Common myeloid progenitor, CD34-positive (primary cell): ENCODE data around the gene TMEM94.

Source experiments
- CTCF ChIA-PET: fragments of 350-600 bp; sonication (Branson Sonifier 250); formaldehyde crosslinking; loops from one replicate; lab custom pipeline; 2021; ENCODE audit warnings: antibody characterized with exemption; lab: Charles Lee
- POLR2A ChIA-PET: fragments of 350-600 bp; sonication (Branson Sonifier 250); formaldehyde crosslinking; loops from one replicate; lab custom pipeline; 2021; ENCODE audit warnings: antibody characterized with exemption; lab: Charles Lee
- DNase-seq, 3 donors: peaks; one replicate each; pipeline versions ENCODE4 v3.0.0 to v3.0.0-alpha.2; 2013
- H3K27ac ChIP-seq, 2 experiments: 1 replicate in 1 of 2; 2 replicates in 1 of 2; pipeline ENCODE4 v1.7.0; 2013; ENCODE audit warnings: inconsistent platforms in 2 of 2, low read length in 2 of 2, mild to moderate bottlenecking in 2 of 2, low read depth in 1 of 2, moderate library complexity in 1 of 2; ENCODE audit not compliant: severe bottlenecking in 2 of 2, insufficient read depth in 1 of 2, poor library complexity in 1 of 2
- H3K27me3 ChIP-seq, 5 experiments: replicated peaks in 2 of 5; 1 replicate in 3 of 5; 2 replicates in 2 of 5; pipeline versions ENCODE4 v1.6.1 to v1.7.0; 2013; ENCODE audit warnings: low read length in 4 of 5, mild to moderate bottlenecking in 2 of 5, moderate library complexity in 2 of 5, inconsistent platforms in 1 of 5; ENCODE audit not compliant: insufficient read depth in 5 of 5, control insufficient read depth in 4 of 5
- H3K36me3 ChIP-seq, 4 experiments: 1 replicate in 2 of 4; 2 replicates in 2 of 4; pipeline versions ENCODE4 v1.6.1 to v1.7.0; 2013; ENCODE audit warnings: low read length in 3 of 4, control low read depth in 1 of 4, mild to moderate bottlenecking in 1 of 4; ENCODE audit not compliant: control insufficient read depth in 4 of 4, insufficient read depth in 4 of 4
- H3K4me1 ChIP-seq, 4 experiments: 1 replicate in 3 of 4; 2 replicates in 1 of 4; pipeline versions ENCODE4 v1.6.1 to v1.7.1; 2013; ENCODE audit warnings: low read length in 3 of 4, mild to moderate bottlenecking in 3 of 4, control low read depth in 1 of 4, inconsistent platforms in 1 of 4, moderate library complexity in 1 of 4; ENCODE audit not compliant: control insufficient read depth in 4 of 4, insufficient read depth in 4 of 4; ENCODE audit errors: control extremely low read depth in 1 of 4
- H3K4me3 ChIP-seq, 7 experiments: 1 replicate in 4 of 7; 2 replicates in 3 of 7; pipeline versions ENCODE4 v1.5.1 to v1.7.0; 2013; ENCODE audit warnings: mild to moderate bottlenecking in 7 of 7, low read length in 6 of 7, moderate library complexity in 6 of 7, inconsistent platforms in 2 of 7, low read depth in 2 of 7, control low read depth in 1 of 7; ENCODE audit not compliant: insufficient read depth in 4 of 7, control insufficient read depth in 1 of 7; ENCODE audit errors: extremely low read depth in 1 of 7
- H3K9me3 ChIP-seq, 5 experiments: 1 replicate in 4 of 5; 2 replicates in 1 of 5; pipeline versions ENCODE4 v1.6.1 to v1.7.1; 2013; ENCODE audit warnings: low read length in 4 of 5, mild to moderate bottlenecking in 2 of 5, inconsistent platforms in 1 of 5, low read depth in 1 of 5, moderate library complexity in 1 of 5; ENCODE audit not compliant: control insufficient read depth in 4 of 5, insufficient read depth in 2 of 5; ENCODE audit errors: control extremely low read depth in 1 of 5
- WGBS: methylation state at CpG from one replicate; pipeline ENCODE4 v1.1.5; 2013; ENCODE audit not compliant: insufficient coverage; 5-methylcytosine and 5-hydroxymethylcytosine counted together

TMEM94 gene

GRCh38 chr17:75489511-75489955 lies 33.1 kb downstream of the TMEM94 start:
- ChIA-PET POLR2A (no interaction called here), CTCF (interaction anchor here (0.8 to 1.3 kb wide), 2 partner anchors 8 to 10 kb away, joined by 3 read pairs; no protein-coding TSS in a partner anchor)
- no peak for DNase-seq
- H3K4me1 ChIP-seq: peaks cover 4 to 40% (median 29%) of the 10 kb centered on the region in 4 experiments
- H3K4me3 ChIP-seq: no peak overlapping the region
- WGBS: 79% methylated on average over 12 of the region's 14 CpGs
- no peak overlapping the region for H3K27ac ChIP-seq
- H3K27me3 ChIP-seq: no peaks in the 10 kb centered on the region
- H3K36me3 ChIP-seq: peaks cover 0 to 48% (median 39%) of the 10 kb centered on the region in 4 experiments
- H3K9me3 ChIP-seq: no peaks in the 10 kb centered on the region

- no peak overlapping the region for H3K4me3 ChIP-seq
- DNase-seq: no peak
- H3K9me3 ChIP-seq: no peaks in the 10 kb centered on the region
- CTCF ChIA-PET: interaction anchor here (0.6 to 1.3 kb wide), 4 partner anchors 9 to 303 kb away, joined by 3 read pairs; no protein-coding TSS in a partner anchor
- no peak overlapping the region for H3K27ac ChIP-seq
- no peaks in the 10 kb centered on the region for H3K27me3 ChIP-seq
- 97% methylated on average over 14 of the region's 14 CpGs for WGBS
- H3K4me1 ChIP-seq: peaks cover 4 to 40% (median 29%) of the 10 kb centered on the region in 4 experiments
- POLR2A ChIA-PET: no interaction called here
- H3K36me3 ChIP-seq: peaks cover 0 to 55% (median 45%) of the 10 kb centered on the region in 4 experiments
Measured at GRCh38 chr17:75490173-75490743, 33.8 kb downstream of the TMEM94 start.

- Histone ChIP-seq H3K36me3 (peaks cover 0 to 63% (median 46%) of the 10 kb centered on the region in 4 experiments), H3K4me3 (no peak overlapping the region), H3K27me3 (no peaks in the 10 kb centered on the region), H3K4me1 (peaks cover 4 to 36% (median 27%) of the 10 kb centered on the region in 4 experiments), H3K9me3 (no peaks in the 10 kb centered on the region), H3K27ac (no peak overlapping the region)
- CTCF ChIA-PET: interaction anchor here (1.3 kb wide), 1 partner anchor 12 kb away, joined by 3 read pairs; no protein-coding TSS in a partner anchor
- 86% methylated on average over 16 of the region's 19 CpGs for WGBS
- no peak for DNase-seq
- POLR2A ChIA-PET: no interaction called here
Measured at GRCh38 chr17:75490953-75491649, 34.7 kb downstream of the TMEM94 start.

- ChIA-PET POLR2A (no interaction called here), CTCF (interaction anchor here (1.2 kb wide), 1 partner anchor 22 kb away, joined by 3 read pairs; no protein-coding TSS in a partner anchor)
- H3K4me1 ChIP-seq: peaks cover 4 to 30% (median 21%) of the 10 kb centered on the region in 4 experiments
- H3K27me3 ChIP-seq: no peaks in the 10 kb centered on the region
- H3K4me3 ChIP-seq: no peak overlapping the region
- DNase-seq: no peak
- H3K9me3 ChIP-seq: no peaks in the 10 kb centered on the region
- H3K36me3 ChIP-seq: peaks cover 0 to 68% (median 49%) of the 10 kb centered on the region in 4 experiments
- no peak overlapping the region for H3K27ac ChIP-seq
- WGBS: 99% methylated on average over 14 of the region's 15 CpGs
Measured at GRCh38 chr17:75491680-75492079, 35.2 kb downstream of the TMEM94 start.

GRCh38 chr17:75492555-75493168 lies 36.2 kb downstream of the TMEM94 start:
- ChIA-PET CTCF (interaction anchor here (1.2 kb wide), 1 partner anchor 21 kb away, joined by 3 read pairs; no protein-coding TSS in a partner anchor), POLR2A (no interaction called here)
- no peak overlapping the region for H3K27ac ChIP-seq
- whole genome bisulfite sequencing: 91% methylated on average over 12 of the region's 23 CpGs
- DNase-seq: no peak
- H3K4me1 ChIP-seq: peaks cover 1 to 22% (median 14%) of the 10 kb centered on the region in 4 experiments
- H3K36me3 ChIP-seq: peaks cover 2 to 73% (median 51%) of the 10 kb centered on the region in 4 experiments
- no peaks in the 10 kb centered on the region for H3K27me3 ChIP-seq
- H3K9me3 ChIP-seq: no peaks in the 10 kb centered on the region
- no peak overlapping the region for H3K4me3 ChIP-seq

- CTCF ChIA-PET: interaction anchor here (1.1 to 1.7 kb wide), 2 partner anchors 10 to 23 kb away, joined by 3 to 5 read pairs; partner anchors contain the start of gene TSEN54
- Histone ChIP-seq H3K27ac (no peak overlapping the region), H3K9me3 (no peaks in the 10 kb centered on the region), H3K4me1 (peaks cover 3 to 22% (median 15%) of the 10 kb centered on the region in 4 experiments), H3K27me3 (no peaks in the 10 kb centered on the region), H3K36me3 (peaks cover 2 to 73% (median 56%) of the 10 kb centered on the region in 4 experiments), H3K4me3 (no peak overlapping the region)
- POLR2A ChIA-PET: interaction anchor here (0.6 kb wide), 1 partner anchor 8 kb away, joined by 3 read pairs; no protein-coding TSS in a partner anchor
- 98% methylated on average over 17 of the region's 23 CpGs for WGBS
- DNase-seq: no peak
Measured at GRCh38 chr17:75493476-75494129, 37.2 kb downstream of the TMEM94 start.
